Neural progenitor cell (in vitro differentiated cells): ENCODE data around the gene CD274. TPM values are rescaled to one million over a fixed set of nuclear protein-coding genes. Genes with fewer than 3 reads are reported as not detected.

Source experiments
- DNase-seq: peaks from one replicate; pipeline ENCODE4 v3.0.0-alpha.2; 2016; ENCODE audit warnings: low spot score
- H2AFZ ChIP-seq: fragments of 200-600 bp; sonication (generic); replicated peaks from 2 replicates; pipeline ENCODE4 v1.6.1; 2016; ENCODE audit warnings: antibody characterized with exemption
- H3F3A ChIP-seq: fragments of 200-600 bp; sonication (generic); 2 replicates; pipeline ENCODE4 v1.6.1; 2016; ENCODE audit warnings: antibody characterized with exemption, low read depth
- H3K27ac ChIP-seq: fragments of 200-600 bp; sonication (generic); 2 replicates; pipeline ENCODE4 v1.5.1; 2016; ENCODE audit warnings: mild to moderate bottlenecking
- H3K27me3 ChIP-seq: fragments of 200-600 bp; sonication (generic); 2 replicates; pipeline ENCODE4 v1.6.1; 2016; ENCODE audit warnings: mild to moderate bottlenecking, moderate library complexity
- H3K36me3 ChIP-seq: fragments of 200-600 bp; sonication (generic); 2 replicates; pipeline ENCODE4 v1.5.1; 2016
- H3K4me1 ChIP-seq: fragments of 200-600 bp; sonication (generic); 2 replicates; pipeline ENCODE4 v1.6.1; 2016; ENCODE audit warnings: mixed run types
- H3K4me2 ChIP-seq: fragments of 200-600 bp; sonication (generic); 2 replicates; pipeline ENCODE4 v1.6.1; 2016
- H3K4me3 ChIP-seq: fragments of 200-600 bp; sonication (generic); 2 replicates; pipeline ENCODE4 v1.5.1; 2016
- H3K79me2 ChIP-seq: fragments of 200-600 bp; sonication (generic); 2 replicates; pipeline ENCODE4 v1.6.1; 2016; ENCODE audit warnings: low read depth
- H3K9ac ChIP-seq: fragments of 200-600 bp; sonication (generic); 2 replicates; pipeline ENCODE4 v1.6.1; 2016
- H3K9me3 ChIP-seq: fragments of 200-600 bp; sonication (generic); 2 replicates; pipeline ENCODE4 v1.5.1; 2016; ENCODE audit warnings: low read depth
- H4K20me1 ChIP-seq: fragments of 200-600 bp; sonication (generic); 2 replicates; pipeline ENCODE4 v1.6.1; 2016; ENCODE audit warnings: low read depth
- H3K27ac Mint-ChIP-seq: 3 replicates; pipeline ENCODE4 v1.8.0; 2021; ENCODE audit warnings: mixed read lengths
- H3K27me3 Mint-ChIP-seq: 2 replicates; pipeline ENCODE4 v1.8.0; 2022; ENCODE audit warnings: low read depth, mild to moderate bottlenecking, inconsistent platforms, moderate library complexity, mixed read lengths; ENCODE audit not compliant: insufficient read depth
- H3K36me3 Mint-ChIP-seq: 3 replicates; pipeline ENCODE4 v1.8.0; 2021; ENCODE audit warnings: mixed read lengths
- H3K4me1 Mint-ChIP-seq: 3 replicates; pipeline ENCODE4 v1.8.0; 2021; ENCODE audit warnings: mixed read lengths
- H3K4me3 Mint-ChIP-seq: 3 replicates; pipeline ENCODE4 v1.8.0; 2021; ENCODE audit warnings: mild to moderate bottlenecking, moderate library complexity, mixed read lengths
- H3K9me3 Mint-ChIP-seq: 3 replicates; pipeline ENCODE4 v1.8.0; 2020; ENCODE audit warnings: mixed read lengths
- EZH2 ChIP-seq: fragments of 200-600 bp; sonication (generic); IDR thresholded peaks from 2 replicates; pipeline ENCODE4 v1.6.1; 2017; ENCODE audit warnings: antibody characterized with exemption, mild to moderate bottlenecking, moderate library complexity
- EZH2phosphoT487 ChIP-seq: fragments of 200-600 bp; sonication (generic); IDR thresholded peaks from 2 replicates; pipeline ENCODE4 v1.6.1; 2017; ENCODE audit warnings: antibody characterized with exemption
- total RNA-seq: library from RNA; depleted of rRNA; stranded (reverse); fragments of >200 nt; gene quantifications from 2 replicates; pipeline ENCODE4 v1.2.3, GENCODE V29; 2015; ENCODE audit warnings: low replicate concordance
- TF ChIP-seq, protein P1 (sequence below): fragments of 200-600 bp; sonication (generic); IDR thresholded peaks from 2 replicates; pipeline ENCODE4 v1.5.1; 2017; ENCODE audit warnings: antibody characterized with exemption, mild to moderate bottlenecking

The CD274 gene
- total RNA-seq, 1 donor from 2014 or later: not detected

GRCh38 chr9:5416953-5417352 is 33.4 kb upstream of the CD274 start:
- no peak for DNase-seq
- Mint-ChIP-seq H3K9me3 (peaks cover 3% of the 10 kb centered on the region), H3K4me1 (peaks cover 3% of the 10 kb centered on the region), H3K4me3 (no peak overlapping the region), H3K36me3 (peaks cover 6% of the 10 kb centered on the region), H3K27me3 (no peaks in the 10 kb centered on the region), H3K27ac (no peak overlapping the region)
- no peaks in the 10 kb centered on the region for H3F3A ChIP-seq
- no peaks in the 10 kb centered on the region for H3K36me3 ChIP-seq
- TF ChIP-seq EZH2 (no peak), EZH2phosphoT487 (no peak)
- TF ChIP-seq, protein P1, sequence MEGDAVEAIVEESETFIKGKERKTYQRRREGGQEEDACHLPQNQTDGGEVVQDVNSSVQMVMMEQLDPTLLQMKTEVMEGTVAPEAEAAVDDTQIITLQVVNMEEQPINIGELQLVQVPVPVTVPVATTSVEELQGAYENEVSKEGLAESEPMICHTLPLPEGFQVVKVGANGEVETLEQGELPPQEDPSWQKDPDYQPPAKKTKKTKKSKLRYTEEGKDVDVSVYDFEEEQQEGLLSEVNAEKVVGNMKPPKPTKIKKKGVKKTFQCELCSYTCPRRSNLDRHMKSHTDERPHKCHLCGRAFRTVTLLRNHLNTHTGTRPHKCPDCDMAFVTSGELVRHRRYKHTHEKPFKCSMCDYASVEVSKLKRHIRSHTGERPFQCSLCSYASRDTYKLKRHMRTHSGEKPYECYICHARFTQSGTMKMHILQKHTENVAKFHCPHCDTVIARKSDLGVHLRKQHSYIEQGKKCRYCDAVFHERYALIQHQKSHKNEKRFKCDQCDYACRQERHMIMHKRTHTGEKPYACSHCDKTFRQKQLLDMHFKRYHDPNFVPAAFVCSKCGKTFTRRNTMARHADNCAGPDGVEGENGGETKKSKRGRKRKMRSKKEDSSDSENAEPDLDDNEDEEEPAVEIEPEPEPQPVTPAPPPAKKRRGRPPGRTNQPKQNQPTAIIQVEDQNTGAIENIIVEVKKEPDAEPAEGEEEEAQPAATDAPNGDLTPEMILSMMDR: no peak
- no peak overlapping the region for H3K4me3 ChIP-seq
- H3K27ac ChIP-seq: no peak overlapping the region
- no peaks in the 10 kb centered on the region for H3K9me3 ChIP-seq
- H3K79me2 ChIP-seq: no peaks in the 10 kb centered on the region
- H2AFZ ChIP-seq: no peak overlapping the region
- no peak overlapping the region for H3K4me2 ChIP-seq
- no peaks in the 10 kb centered on the region for H4K20me1 ChIP-seq
- H3K27me3 ChIP-seq: no peaks in the 10 kb centered on the region
- peaks cover 9% of the 10 kb centered on the region for H3K4me1 ChIP-seq
- no peak overlapping the region for H3K9ac ChIP-seq

DNA sequence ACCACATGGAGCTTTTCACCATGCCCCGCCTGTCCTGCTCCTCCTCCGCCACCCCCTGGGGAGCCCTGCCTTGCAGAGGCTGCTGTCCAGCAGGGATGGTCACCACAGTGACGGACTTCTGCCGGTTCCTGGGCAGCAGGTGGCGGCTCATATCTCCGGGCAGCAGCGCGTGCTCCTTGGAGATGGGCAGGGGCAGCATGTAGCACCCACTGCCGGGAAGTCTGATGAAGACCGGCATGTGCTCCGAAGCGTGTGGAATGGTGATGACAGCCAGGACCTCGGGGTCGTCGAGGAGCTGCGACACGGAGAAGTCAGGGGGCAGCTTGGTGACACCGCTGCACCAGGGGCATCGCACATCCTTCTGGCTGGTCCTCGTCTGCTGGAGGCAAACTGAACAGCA is 31.9 kb upstream of the CD274 start:
- no peak overlapping the region for H3K27ac ChIP-seq
- H3K36me3 Mint-ChIP-seq: peaks cover 3% of the 10 kb centered on the region
- H3F3A ChIP-seq: no peaks in the 10 kb centered on the region
- H3K4me1 Mint-ChIP-seq: peaks cover 3% of the 10 kb centered on the region
- no peak overlapping the region for H3K4me3 Mint-ChIP-seq
- TF ChIP-seq, protein P1: no peak
- TF ChIP-seq EZH2phosphoT487: no peak
- TF ChIP-seq EZH2: no peak
- no peak overlapping the region for H2AFZ ChIP-seq
- peaks cover 9% of the 10 kb centered on the region for H3K4me1 ChIP-seq
- H4K20me1 ChIP-seq: no peaks in the 10 kb centered on the region
- H3K9ac ChIP-seq: no peak overlapping the region
- no peak overlapping the region for H3K27ac Mint-ChIP-seq
- no peak overlapping the region for H3K4me2 ChIP-seq
- peaks cover 3% of the 10 kb centered on the region for H3K9me3 Mint-ChIP-seq
- no peaks in the 10 kb centered on the region for H3K36me3 ChIP-seq
- H3K4me3 ChIP-seq: no peak overlapping the region
- no peaks in the 10 kb centered on the region for H3K27me3 ChIP-seq
- no peaks in the 10 kb centered on the region for H3K9me3 ChIP-seq
- no peak for DNase-seq
- H3K27me3 Mint-ChIP-seq: no peaks in the 10 kb centered on the region
- H3K79me2 ChIP-seq: no peaks in the 10 kb centered on the region

DNA sequence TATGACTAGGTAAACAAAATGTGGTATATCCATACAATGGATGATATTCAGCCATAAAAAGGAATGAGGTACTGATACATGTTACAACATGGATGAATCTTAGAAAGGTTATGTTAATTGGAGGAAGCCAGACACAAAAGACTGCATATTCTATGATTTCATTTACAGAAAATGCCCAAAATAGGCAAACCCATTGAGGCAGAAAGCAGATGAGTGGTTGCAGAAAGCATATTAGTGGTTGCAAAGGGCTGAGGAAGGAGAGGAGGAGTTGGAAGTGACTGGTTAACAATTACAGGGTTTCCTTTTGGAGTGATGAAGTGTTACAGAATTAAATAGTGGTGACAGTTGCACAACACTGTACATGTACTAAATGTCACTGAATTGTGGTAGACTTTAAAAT is 30.4 kb upstream of the CD274 start:
- Histone ChIP-seq H3K27me3 (no peaks in the 10 kb centered on the region), H3K4me2 (no peak overlapping the region), H3K79me2 (no peaks in the 10 kb centered on the region), H3K4me1 (peaks cover 9% of the 10 kb centered on the region), H3K4me3 (no peak overlapping the region), H3K36me3 (no peaks in the 10 kb centered on the region), H3K9me3 (no peaks in the 10 kb centered on the region), H3F3A (no peaks in the 10 kb centered on the region), H3K27ac (no peak overlapping the region), H4K20me1 (no peaks in the 10 kb centered on the region), H2AFZ (no peak overlapping the region), H3K9ac (no peak overlapping the region)
- no peak for DNase-seq
- H3K4me3 Mint-ChIP-seq: no peak overlapping the region
- no peak for TF ChIP-seq EZH2phosphoT487
- TF ChIP-seq, protein P1: no peak
- no peak for TF ChIP-seq EZH2
- H3K27ac Mint-ChIP-seq: no peak overlapping the region
- peaks cover 3% of the 10 kb centered on the region for H3K4me1 Mint-ChIP-seq
- peaks cover 3% of the 10 kb centered on the region for H3K36me3 Mint-ChIP-seq
- peaks cover 3% of the 10 kb centered on the region for H3K9me3 Mint-ChIP-seq
- H3K27me3 Mint-ChIP-seq: no peaks in the 10 kb centered on the region
